HG03439 (cell line): Measurements from ENCODE around the gene HOXB6.

ENCODE experiments used
- ATAC-seq: cut with Tn5 transposase; IDR thresholded peaks from one replicate; pipeline ENCODE4 v1.9.1; 2021; ENCODE audit warnings: mild to moderate bottlenecking, moderate library complexity; ENCODE audit not compliant: unreplicated experiment

Gene HOXB6

GRCh38 chr17:48636177-48637018 lies 31.6 kb upstream of the HOXB6 start:
- ATAC-seq, result no peak

GRCh38 chr17:48634493-48635208 lies 29.9 kb upstream of the HOXB6 start:
- ATAC-seq, result no peak

- ATAC-seq, result no peak
Measured at GRCh38 chr17:48633266-48633677, 28.5 kb upstream of the HOXB6 start.

- no peak for ATAC-seq
Measured at GRCh38 chr17:48632579-48633265, 27.9 kb upstream of the HOXB6 start.

- no peak for ATAC-seq
Measured at GRCh38 chr17:48631693-48632578, 27.1 kb upstream of the HOXB6 start.

GRCh38 chr17:48630925-48631692 lies 26.3 kb upstream of the HOXB6 start:
- ATAC-seq, result no peak

- ATAC-seq, result no peak
Measured at GRCh38 chr17:48630009-48630924, 25.5 kb upstream of the HOXB6 start.

- no peak for ATAC-seq
Measured at GRCh38 chr17:48629411-48629759, 24.6 kb upstream of the HOXB6 start.

- no peak for ATAC-seq
Measured at GRCh38 chr17:48628649-48629410, 24.0 kb upstream of the HOXB6 start.

GRCh38 chr17:48627623-48628521 lies 23.1 kb upstream of the HOXB6 start:
- no peak for ATAC-seq

GRCh38 chr17:48627118-48627597 lies 22.4 kb upstream of the HOXB6 start:
- no peak for ATAC-seq

- ATAC-seq, result no peak
Measured at GRCh38 chr17:48626245-48627117, 21.7 kb upstream of the HOXB6 start, which contains the start of gene HOXB9. Gene HOXB9, minus strand, starts transcription at chr17:48626358. Its CDS starts 89 bp downstream, at chr17:48626269.

- no peak for ATAC-seq
Measured at GRCh38 chr17:48625495-48626244, 20.9 kb upstream of the HOXB6 start.

- ATAC-seq, result no peak
Measured at GRCh38 chr17:48624544-48625494, 20.0 kb upstream of the HOXB6 start.
